HG02763 (cell line): ENCODE results near the gene MAML1.
A peak's percentile ranks its signal among the peaks of the same experiment; 100 is the strongest.

Source experiments
- ATAC-seq: cut with Tn5 transposase; IDR thresholded peaks from one replicate; pipeline ENCODE4 v1.9.1; 2021; ENCODE audit warnings: mild to moderate bottlenecking, moderate library complexity; ENCODE audit not compliant: unreplicated experiment

The MAML1 gene

GRCh38 chr5:179791881-179792611 is 59.4 kb downstream of the MAML1 start:
- no peak for ATAC-seq

GRCh38 chr5:179792612-179793467 is 60.2 kb downstream of the MAML1 start:
- no peak for ATAC-seq

GRCh38 chr5:179793468-179794139 is 61.0 kb downstream of the MAML1 start, which contains the start of gene LTC4S:
TSS of gene LTC4S (plus strand) at chr5:179793986. CDS start at chr5:179794081, 95 bp downstream.
- ATAC-seq, result no peak

- ATAC-seq, result no peak
Measured at GRCh38 chr5:179794171-179794570, 61.5 kb downstream of the MAML1 start.

GRCh38 chr5:179794575-179794974 is 62.0 kb downstream of the MAML1 start:
- no peak for ATAC-seq

GRCh38 chr5:179795049-179795862 is 62.6 kb downstream of the MAML1 start:
- ATAC-seq, result no peak

- ATAC-seq, result peak; percentile 68
Measured at GRCh38 chr5:179795863-179796833, 63.5 kb downstream of the MAML1 start.

- no peak for ATAC-seq
Measured at GRCh38 chr5:179796877-179797608, 64.4 kb downstream of the MAML1 start.

- no peak for ATAC-seq
Measured at GRCh38 chr5:179797741-179798140, 65.1 kb downstream of the MAML1 start.

- no peak for ATAC-seq
Measured at GRCh38 chr5:179798144-179798770, 65.6 kb downstream of the MAML1 start.

GRCh38 chr5:179798771-179799643 is 66.4 kb downstream of the MAML1 start:
- ATAC-seq, result no peak

GRCh38 chr5:179799644-179799973 is 67.0 kb downstream of the MAML1 start:
- no peak for ATAC-seq

GRCh38 chr5:179800071-179800695 is 67.6 kb downstream of the MAML1 start:
- no peak for ATAC-seq

- ATAC-seq, result no peak
Measured at GRCh38 chr5:179800696-179801201, 68.1 kb downstream of the MAML1 start.

- ATAC-seq, result no peak
Measured at GRCh38 chr5:179801304-179802206, 68.9 kb downstream of the MAML1 start.
